Measurements from ENCODE around the gene LCT. TPM values are rescaled to one million over a fixed set of nuclear protein-coding genes. Genes with fewer than 3 reads are reported as not detected.

LCT gene
- total and polyA plus RNA-seq, 2 donors from 2014 or later = 0.19 TPM; not detected in 1

- H3K27ac ChIP-seq (ENCODE audit: low read depth in 2 of 2, low read length in 2 of 2) = no peak overlapping the region
- no peaks in the 10 kb centered on the region for H3K36me3 ChIP-seq (ENCODE audit: control insufficient read depth in 2 of 3, insufficient read depth in 3 of 3, low read length in 3 of 3)
- no peaks in the 10 kb centered on the region for H3K27me3 ChIP-seq (ENCODE audit: control insufficient read depth, insufficient read depth, low read length)
- no peak overlapping the region for H3K9ac ChIP-seq (ENCODE audit: low read length in 3 of 3)
- no peaks in the 10 kb centered on the region for H3K9me3 ChIP-seq (ENCODE audit: control insufficient read depth in 2 of 3, insufficient read depth in 1 of 3, low read length in 3 of 3)
- intact Hi-C loops (cut with DNase I) = no loop called here
- DNase-seq (no peak), FAIRE-seq (no peak)
- H3K4me1 ChIP-seq (ENCODE audit: control insufficient read depth in 2 of 3, insufficient read depth in 2 of 3, low read depth in 1 of 3, low read length in 3 of 3) = no peaks in the 10 kb centered on the region
- no peak overlapping the region for H3K4me3 ChIP-seq (ENCODE audit: low read length in 3 of 3)
- no peak for TF ChIP-seq CTCF (IDR thresholded peaks at IDR 0.05; ENCODE audit: borderline replicate concordance, extremely low read depth, insufficient read depth)
Measured at GRCh38 chr2:135831180-135831812, 5.7 kb downstream of the LCT start.

GRCh38 chr2:135829378-135830135 lies 7.4 kb downstream of the LCT start:
- Histone ChIP-seq H3K9ac (ENCODE audit: low read length in 3 of 3) (no peak overlapping the region), H3K27me3 (ENCODE audit: control insufficient read depth, insufficient read depth, low read length) (no peaks in the 10 kb centered on the region), H3K27ac (ENCODE audit: low read depth in 2 of 2, low read length in 2 of 2) (no peak overlapping the region), H3K4me1 (ENCODE audit: control insufficient read depth in 2 of 3, insufficient read depth in 2 of 3, low read depth in 1 of 3, low read length in 3 of 3) (no peaks in the 10 kb centered on the region), H3K9me3 (ENCODE audit: control insufficient read depth in 2 of 3, insufficient read depth in 1 of 3, low read length in 3 of 3) (no peaks in the 10 kb centered on the region), H3K36me3 (ENCODE audit: control insufficient read depth in 2 of 3, insufficient read depth in 3 of 3, low read length in 3 of 3) (no peaks in the 10 kb centered on the region), H3K4me3 (ENCODE audit: low read length in 3 of 3) (no peak overlapping the region)
- TF ChIP-seq CTCF (IDR thresholded peaks at IDR 0.05; ENCODE audit: borderline replicate concordance, extremely low read depth, insufficient read depth) = no peak
- DNase-seq (peak in 3 of 5 donors; percentile 16 to 29 (median 26)), FAIRE-seq (no peak)
- intact Hi-C loops (cut with DNase I) = no loop called here

- Histone ChIP-seq H3K27me3 (ENCODE audit: control insufficient read depth, insufficient read depth, low read length) (no peaks in the 10 kb centered on the region), H3K4me3 (ENCODE audit: low read length in 3 of 3) (no peak overlapping the region), H3K4me1 (ENCODE audit: control insufficient read depth in 2 of 3, insufficient read depth in 2 of 3, low read depth in 1 of 3, low read length in 3 of 3) (no peaks in the 10 kb centered on the region), H3K27ac (ENCODE audit: low read depth in 2 of 2, low read length in 2 of 2) (no peak overlapping the region), H3K36me3 (ENCODE audit: control insufficient read depth in 2 of 3, insufficient read depth in 3 of 3, low read length in 3 of 3) (no peaks in the 10 kb centered on the region), H3K9me3 (ENCODE audit: control insufficient read depth in 2 of 3, insufficient read depth in 1 of 3, low read length in 3 of 3) (peaks cover 0 to 3% (median 0%) of the 10 kb centered on the region in 3 donors), H3K9ac (ENCODE audit: low read length in 3 of 3) (no peak overlapping the region)
- no peak for TF ChIP-seq CTCF (IDR thresholded peaks at IDR 0.05; ENCODE audit: borderline replicate concordance, extremely low read depth, insufficient read depth)
- intact Hi-C loops (cut with DNase I) = no loop called here
- FAIRE-seq (no peak), DNase-seq (no peak)
Measured at GRCh38 chr2:135826544-135826943, 10.4 kb downstream of the LCT start.

Data from kidney (tissue), 14 donors.